DOHH2 (cell line): ENCODE results near the gene CACNG7.

ENCODE experiments used
- H3F3A ChIP-seq: fragments of 200-600 bp; sonication (generic), shearing (Covaris generic); 2 replicates; pipeline ENCODE4 v1.6.0; 2016; ENCODE audit warnings: antibody characterized with exemption, mild to moderate bottlenecking; ENCODE audit not compliant: control insufficient read depth, insufficient read depth
- H3K27ac ChIP-seq: fragments of 200-600 bp; sonication (generic); 2 replicates; pipeline ENCODE4 v1.5.1; 2014; ENCODE audit warnings: low read depth, mild to moderate bottlenecking, low read length, moderate library complexity
- H3K27me3 ChIP-seq: fragments of 200-600 bp; sonication (generic); 2 replicates; pipeline ENCODE4 v1.6.1; 2014; ENCODE audit warnings: mild to moderate bottlenecking, low read length, mixed read lengths; ENCODE audit not compliant: control insufficient read depth
- H3K36me3 ChIP-seq: fragments of 200-600 bp; sonication (generic); 2 replicates; pipeline ENCODE4 v1.6.1; 2014; ENCODE audit warnings: mild to moderate bottlenecking, low read length, moderate library complexity, mixed read lengths; ENCODE audit not compliant: control insufficient read depth
- H3K4me1 ChIP-seq: fragments of 200-600 bp; sonication (generic); 2 replicates; pipeline ENCODE4 v1.6.1; 2014; ENCODE audit warnings: mild to moderate bottlenecking, low read length, mixed read lengths; ENCODE audit not compliant: control insufficient read depth
- H3K4me2 ChIP-seq: fragments of 200-600 bp; sonication (generic); 2 replicates; pipeline ENCODE4 v1.6.0; 2014; ENCODE audit warnings: mild to moderate bottlenecking, low read length, moderate library complexity
- H3K4me3 ChIP-seq: fragments of 200-600 bp; sonication (generic); 2 replicates; pipeline ENCODE4 v1.5.1; 2014; ENCODE audit warnings: mild to moderate bottlenecking, low read length, mixed read lengths
- H3K79me2 ChIP-seq: fragments of 200-600 bp; sonication (generic); 2 replicates; pipeline ENCODE4 v1.6.1; 2014; ENCODE audit warnings: mild to moderate bottlenecking, low read length, mixed read lengths; ENCODE audit not compliant: control insufficient read depth
- H3K9me2 ChIP-seq: fragments of 200-600 bp; sonication (generic); replicated peaks from 2 replicates; pipeline ENCODE4 v1.6.1; 2014; ENCODE audit warnings: mild to moderate bottlenecking, low read length, mixed read lengths; ENCODE audit not compliant: control insufficient read depth
- H3K9me3 ChIP-seq: fragments of 200-600 bp; sonication (generic); 2 replicates; pipeline ENCODE4 v1.6.1; 2014; ENCODE audit warnings: antibody characterized with exemption, low read length, mixed read lengths; ENCODE audit not compliant: control insufficient read depth, insufficient read depth
- H4K20me1 ChIP-seq: fragments of 200-600 bp; sonication (generic); 2 replicates; pipeline ENCODE4 v1.6.0; 2014; ENCODE audit warnings: low read depth, mild to moderate bottlenecking, antibody characterized with exemption, low read length, moderate library complexity; ENCODE audit not compliant: control insufficient read depth, insufficient read depth
- EZH2phosphoT487 ChIP-seq: fragments of 200-600 bp; sonication (generic); IDR thresholded peaks from 2 replicates; pipeline ENCODE4 v1.6.1; 2017; ENCODE audit warnings: borderline replicate concordance, mild to moderate bottlenecking, antibody characterized with exemption, low read length, moderate library complexity, mixed read lengths
- TF ChIP-seq, protein P1 (sequence below): fragments of 200-600 bp; sonication (generic); IDR thresholded peaks from one replicate; pipeline ENCODE4 v1.5.1; 2014; ENCODE audit warnings: antibody characterized with exemption, mild to moderate bottlenecking, low read depth, low read length; ENCODE audit not compliant: poor library complexity, severe bottlenecking

Gene CACNG7

DNA sequence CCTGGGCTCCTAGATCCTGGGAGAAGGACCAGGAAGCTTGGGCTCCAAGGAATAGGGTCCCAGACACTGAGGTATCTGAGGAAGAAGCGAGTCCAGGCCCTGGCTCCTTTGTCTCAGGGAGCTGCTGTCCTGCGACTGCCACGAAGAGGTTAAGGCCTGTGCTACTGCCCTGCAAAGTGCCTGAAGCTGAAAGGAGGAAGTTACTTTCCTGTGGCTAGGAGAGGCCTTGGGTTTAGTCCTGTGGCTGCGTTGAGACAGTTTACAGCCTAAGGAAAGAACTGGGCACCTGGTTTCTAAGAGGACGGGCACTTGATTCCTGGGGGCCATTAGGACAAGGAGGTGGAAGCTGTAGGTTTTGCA is 38.6 kb upstream of the CACNG7 start:
- H3F3A ChIP-seq, result no peaks in the 10 kb centered on the region
- H3K4me1 ChIP-seq, result peaks cover 41% of the 10 kb centered on the region
- no peaks in the 10 kb centered on the region for H4K20me1 ChIP-seq
- H3K27me3 ChIP-seq, result peaks cover 17% of the 10 kb centered on the region
- no peaks in the 10 kb centered on the region for H3K36me3 ChIP-seq
- TF ChIP-seq, protein P1, sequence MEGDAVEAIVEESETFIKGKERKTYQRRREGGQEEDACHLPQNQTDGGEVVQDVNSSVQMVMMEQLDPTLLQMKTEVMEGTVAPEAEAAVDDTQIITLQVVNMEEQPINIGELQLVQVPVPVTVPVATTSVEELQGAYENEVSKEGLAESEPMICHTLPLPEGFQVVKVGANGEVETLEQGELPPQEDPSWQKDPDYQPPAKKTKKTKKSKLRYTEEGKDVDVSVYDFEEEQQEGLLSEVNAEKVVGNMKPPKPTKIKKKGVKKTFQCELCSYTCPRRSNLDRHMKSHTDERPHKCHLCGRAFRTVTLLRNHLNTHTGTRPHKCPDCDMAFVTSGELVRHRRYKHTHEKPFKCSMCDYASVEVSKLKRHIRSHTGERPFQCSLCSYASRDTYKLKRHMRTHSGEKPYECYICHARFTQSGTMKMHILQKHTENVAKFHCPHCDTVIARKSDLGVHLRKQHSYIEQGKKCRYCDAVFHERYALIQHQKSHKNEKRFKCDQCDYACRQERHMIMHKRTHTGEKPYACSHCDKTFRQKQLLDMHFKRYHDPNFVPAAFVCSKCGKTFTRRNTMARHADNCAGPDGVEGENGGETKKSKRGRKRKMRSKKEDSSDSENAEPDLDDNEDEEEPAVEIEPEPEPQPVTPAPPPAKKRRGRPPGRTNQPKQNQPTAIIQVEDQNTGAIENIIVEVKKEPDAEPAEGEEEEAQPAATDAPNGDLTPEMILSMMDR, result no peak
- TF ChIP-seq EZH2phosphoT487, result no peak
- no peaks in the 10 kb centered on the region for H3K79me2 ChIP-seq
- H3K27ac ChIP-seq, result no peak overlapping the region
- H3K4me2 ChIP-seq, result no peak overlapping the region
- H3K9me3 ChIP-seq, result no peaks in the 10 kb centered on the region
- H3K4me3 ChIP-seq, result no peak overlapping the region
- no peaks in the 10 kb centered on the region for H3K9me2 ChIP-seq

DNA sequence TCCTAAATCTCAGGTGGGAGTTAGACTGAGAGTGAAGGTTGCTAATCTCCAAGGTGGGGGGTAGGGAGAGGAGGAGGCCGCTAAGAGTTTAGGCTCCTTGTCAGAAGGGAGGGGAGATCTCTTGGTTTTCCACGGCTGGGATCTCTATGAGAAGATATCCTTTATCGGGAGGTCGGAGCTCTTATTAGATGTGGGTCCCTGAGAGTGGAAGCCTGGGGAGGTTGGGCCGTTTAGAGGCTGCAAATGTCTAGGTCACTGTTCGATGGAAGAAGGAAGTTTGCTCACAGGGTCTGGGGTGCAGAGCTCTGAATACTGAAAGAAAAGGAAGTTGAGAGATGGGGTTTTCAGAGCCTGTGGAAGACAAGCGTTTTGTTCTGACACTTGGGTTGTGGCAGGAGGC is 37.6 kb upstream of the CACNG7 start:
- no peaks in the 10 kb centered on the region for H3K79me2 ChIP-seq

DNA sequence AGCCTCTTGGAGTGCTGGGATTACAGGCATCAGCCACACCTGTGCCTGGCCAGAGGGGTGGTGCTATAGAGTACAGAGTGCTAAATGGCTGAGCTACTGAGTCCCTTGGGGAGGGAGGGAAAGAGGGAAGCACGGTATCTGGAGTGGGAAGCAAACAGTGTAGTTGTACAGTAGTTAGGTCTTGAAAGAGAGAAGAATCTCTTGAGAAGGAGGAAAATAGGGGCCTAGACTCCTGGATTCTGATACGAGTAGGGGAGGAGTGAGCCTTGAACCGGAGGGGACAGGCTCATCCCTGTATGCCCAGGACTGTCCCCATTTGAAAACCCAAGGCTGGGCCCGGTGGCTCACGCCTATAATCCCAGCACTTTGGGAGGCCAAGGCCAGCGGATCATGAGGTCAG is 36.3 kb upstream of the CACNG7 start:
- Histone ChIP-seq H3K9me2 (no peaks in the 10 kb centered on the region), H4K20me1 (no peaks in the 10 kb centered on the region), H3K27me3 (peaks cover 14% of the 10 kb centered on the region), H3K79me2 (no peaks in the 10 kb centered on the region), H3K36me3 (no peaks in the 10 kb centered on the region), H3K27ac (no peak overlapping the region), H3K4me2 (no peak overlapping the region), H3F3A (no peaks in the 10 kb centered on the region), H3K4me1 (peaks cover 29% of the 10 kb centered on the region), H3K4me3 (no peak overlapping the region), H3K9me3 (no peaks in the 10 kb centered on the region)
- no peak for TF ChIP-seq EZH2phosphoT487
- TF ChIP-seq, protein P1, result no peak

More for the DNA sequence above, 37.6 kb upstream of the CACNG7 start:
- Histone ChIP-seq H3K4me2 (no peak overlapping the region), H3K27ac (no peak overlapping the region), H3K4me3 (no peak overlapping the region), H3K9me2 (no peaks in the 10 kb centered on the region), H3K9me3 (no peaks in the 10 kb centered on the region), H3K27me3 (peaks cover 17% of the 10 kb centered on the region), H3F3A (no peaks in the 10 kb centered on the region), H3K36me3 (no peaks in the 10 kb centered on the region), H4K20me1 (no peaks in the 10 kb centered on the region), H3K4me1 (peaks cover 37% of the 10 kb centered on the region)
- TF ChIP-seq, protein P1, result no peak
- TF ChIP-seq EZH2phosphoT487, result no peak
